Cardiac muscle cell (in vitro differentiated cells and primary cell): ENCODE measurements around the gene AKAP5. TPM values are rescaled to one million over a fixed set of nuclear protein-coding genes. Genes with fewer than 3 reads are reported as not detected.

Experiments used
- DNase-seq, 2 donors: peaks; one replicate each; pipeline versions ENCODE4 v3.0.0 to v3.0.0-alpha.2; 2010 to 2017; ENCODE audit warnings: low read depth in 1 of 2, low spot score in 1 of 2
- H3K27ac ChIP-seq: fragments of 200-600 bp; sonication (generic); 2 replicates; pipeline ENCODE4 v1.5.1; 2016
- H3K27me3 ChIP-seq: fragments of 200-600 bp; sonication (generic); 2 replicates; pipeline ENCODE4 v1.6.0; 2016; ENCODE audit warnings: control low read depth
- H3K36me3 ChIP-seq: fragments of 200-600 bp; sonication (generic); 2 replicates; pipeline ENCODE4 v1.5.1; 2016; ENCODE audit warnings: control low read depth
- H3K4me1 ChIP-seq: fragments of 200-600 bp; sonication (generic); 2 replicates; pipeline ENCODE4 v1.8.1; 2017; ENCODE audit warnings: low read depth, mild to moderate bottlenecking, mixed run types
- H3K4me3 ChIP-seq: fragments of 200-600 bp; sonication (generic); 2 replicates; pipeline ENCODE4 v1.5.1; 2016; ENCODE audit warnings: mild to moderate bottlenecking
- H3K9me3 ChIP-seq: fragments of 200-600 bp; sonication (generic); 2 replicates; pipeline ENCODE4 v1.5.1; 2017; ENCODE audit warnings: low read depth, mild to moderate bottlenecking, control low read depth
- CTCF ChIP-seq: IDR thresholded peaks from 2 replicates; pipeline ENCODE4 v1.5.1; 2012; ENCODE audit warnings: low read depth, mild to moderate bottlenecking, low read length
- polyA plus RNA-seq: library from polyadenylated mRNA; unstranded; fragments of >200 nt; fragmentation: Nextera tagmentation; extraction: Ambion mirVana; gene quantifications from 2 replicates; pipeline ENCODE4 v1.2.1, GENCODE V29; 2016
- total RNA-seq: library from RNA; depleted of rRNA; stranded (reverse); fragments of >200 nt; gene quantifications from 2 replicates; pipeline ENCODE4 v1.2.3, GENCODE V29; 2016

Gene AKAP5
- total and polyA plus RNA-seq, 2 experiments from 2014 or later, result 0.18 to 0.63 TPM

DNA sequence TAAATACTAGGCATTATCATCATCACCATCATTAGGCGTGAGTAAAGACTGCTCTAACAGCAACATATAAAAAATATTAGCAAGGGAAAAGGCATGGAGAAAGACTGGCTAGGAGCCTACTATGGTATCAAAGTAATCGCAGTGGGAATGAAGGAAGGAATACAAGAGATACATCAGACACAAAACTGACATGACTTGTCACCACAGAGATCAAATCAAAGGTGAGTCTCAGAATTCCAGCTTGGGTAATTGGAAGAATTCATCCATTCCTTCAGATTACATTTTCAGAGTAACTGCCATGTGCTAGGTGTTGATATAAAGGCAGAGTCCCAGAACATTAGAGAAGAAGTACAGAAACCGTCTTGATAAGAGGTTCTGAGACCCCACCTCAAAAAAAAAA is 28.2 kb downstream of the AKAP5 start:
- no peaks in the 10 kb centered on the region for H3K9me3 ChIP-seq
- no peak for TF ChIP-seq CTCF
- H3K36me3 ChIP-seq, result peaks cover 15% of the 10 kb centered on the region
- H3K27me3 ChIP-seq, result no peaks in the 10 kb centered on the region
- H3K4me3 ChIP-seq, result no peak overlapping the region
- no peaks in the 10 kb centered on the region for H3K4me1 ChIP-seq
- no peak for DNase-seq
- peak overlapping the region; percentile 23 for H3K27ac ChIP-seq

DNA sequence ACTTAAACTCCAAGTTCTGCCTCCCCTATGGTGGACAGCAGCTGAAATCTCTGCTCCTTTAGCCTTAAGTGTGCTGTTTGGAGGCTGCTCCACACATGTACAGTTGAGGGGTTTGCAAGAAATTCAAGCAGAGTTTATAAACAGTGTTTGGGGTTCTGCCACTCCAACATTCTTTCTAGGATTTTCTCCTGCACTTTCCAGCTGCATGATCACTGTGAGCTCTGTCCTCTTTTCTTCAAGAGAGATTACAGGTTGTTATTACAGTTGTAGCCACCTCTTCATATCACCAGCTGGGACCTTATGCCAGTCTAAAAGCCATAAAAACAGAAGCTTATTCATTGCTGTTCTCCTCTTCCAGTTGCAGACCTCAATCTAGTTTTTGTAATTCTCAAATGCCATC is 30.0 kb downstream of the AKAP5 start:
- Histone ChIP-seq H3K27ac (peak overlapping the region; percentile 53), H3K27me3 (no peaks in the 10 kb centered on the region), H3K4me1 (no peaks in the 10 kb centered on the region), H3K9me3 (no peaks in the 10 kb centered on the region), H3K4me3 (no peak overlapping the region), H3K36me3 (peaks cover 10% of the 10 kb centered on the region)
- no peak for DNase-seq
- TF ChIP-seq CTCF, result no peak

GRCh38 chr14:64496764-64497163 is 31.5 kb downstream of the AKAP5 start:
- Histone ChIP-seq H3K9me3 (no peaks in the 10 kb centered on the region), H3K27ac (no peak overlapping the region), H3K27me3 (no peaks in the 10 kb centered on the region), H3K36me3 (peaks cover 10% of the 10 kb centered on the region), H3K4me1 (peaks cover 7% of the 10 kb centered on the region), H3K4me3 (no peak overlapping the region)
- no peak for TF ChIP-seq CTCF
- DNase-seq, result no peak

- no peak overlapping the region for H3K27ac ChIP-seq
- peaks cover 17% of the 10 kb centered on the region for H3K4me1 ChIP-seq
- H3K27me3 ChIP-seq, result no peaks in the 10 kb centered on the region
- no peak overlapping the region for H3K4me3 ChIP-seq
- H3K9me3 ChIP-seq, result no peaks in the 10 kb centered on the region
- no peak for DNase-seq
- TF ChIP-seq CTCF, result no peak
- peaks cover 10% of the 10 kb centered on the region for H3K36me3 ChIP-seq
Observed at GRCh38 chr14:64500088-64500487, 34.8 kb downstream of the AKAP5 start.

DNA sequence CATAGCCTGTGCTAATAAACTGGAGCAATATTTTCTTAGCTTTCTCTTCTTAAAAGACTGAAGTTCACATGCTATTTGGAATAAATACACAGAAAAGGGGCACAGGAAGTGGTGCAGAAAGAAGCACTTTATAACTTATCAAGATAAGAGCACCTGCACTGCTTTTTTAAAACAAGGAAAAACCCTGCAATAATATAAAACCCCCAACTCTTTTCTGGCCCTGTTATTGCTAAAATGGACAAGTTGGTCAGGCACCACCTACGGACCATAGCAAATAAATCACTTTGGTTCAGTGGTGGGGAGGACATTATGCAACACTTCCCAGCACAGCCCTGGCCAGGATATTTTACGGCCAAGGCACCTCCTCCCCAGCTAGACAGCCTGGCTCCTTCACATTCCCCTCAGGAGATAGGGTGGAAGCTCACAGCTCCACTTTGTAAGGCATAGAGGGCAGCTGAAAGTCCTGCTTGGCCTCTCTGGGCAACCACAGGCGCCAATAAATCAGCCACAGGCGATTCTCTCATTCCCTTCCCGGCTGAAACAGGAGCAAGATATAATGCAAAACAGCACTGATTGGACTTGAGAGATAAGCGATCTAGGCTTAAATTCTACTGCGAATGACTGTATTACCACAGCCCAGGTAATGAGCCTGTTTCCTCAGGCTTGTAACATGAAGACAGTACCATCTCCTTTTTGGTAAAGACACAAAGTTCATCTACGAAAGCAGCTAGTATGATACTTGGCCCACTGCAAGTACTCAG is 36.3 kb downstream of the AKAP5 start:
- peak; percentile 24 for TF ChIP-seq CTCF
- peaks cover 10% of the 10 kb centered on the region for H3K36me3 ChIP-seq
- no peak overlapping the region for H3K4me3 ChIP-seq
- peak in 1 of 2 donors; percentile 88 for DNase-seq
- H3K4me1 ChIP-seq, result peaks cover 20% of the 10 kb centered on the region
- H3K27ac ChIP-seq, result no peak overlapping the region
- H3K9me3 ChIP-seq, result no peaks in the 10 kb centered on the region
- no peaks in the 10 kb centered on the region for H3K27me3 ChIP-seq
